HS-27A (cell line): Measurements from ENCODE around the gene STAMBP.
A peak's percentile ranks its signal among the peaks of the same experiment; 100 is the strongest.
"Not testable (repeated sequence)": the region's sequence is repeated elsewhere in the genome, so short reads cannot be mapped to it uniquely, and the experiment has no call there.

ENCODE experiments used
- DNase-seq: peaks from one replicate; pipeline ENCODE4 v3.0.0-alpha.2; 2012; ENCODE audit warnings: low read depth, missing footprints

The STAMBP gene

GRCh38 chr2:73828818-73829570 is at the start of gene STAMBP:
TSS of gene STAMBP (plus strand) at chr2:73828961. CDS start at chr2:73830857, 1,896 bp downstream.
- peak; percentile 92 for DNase-seq

GRCh38 chr2:73779467-73780236 is 49.1 kb upstream of the STAMBP start, which contains the start of gene DUSP11:
TSS of gene DUSP11 (minus strand) at chr2:73780103. CDS start at chr2:73779974, 129 bp downstream.
- peak; percentile 64 for DNase-seq

- DNase-seq, result no peak
Observed at GRCh38 chr2:73780237-73780582, 48.6 kb upstream of the STAMBP start.

GRCh38 chr2:73783402-73783801 is 45.4 kb upstream of the STAMBP start:
- not testable (repeated sequence) for DNase-seq

- DNase-seq, result not testable (repeated sequence)
Observed at GRCh38 chr2:73783883-73784282, 44.9 kb upstream of the STAMBP start, which contains the start of gene C2orf78. TSS of gene C2orf78 (plus strand) at chr2:73784183. CDS start at chr2:73784310, 127 bp downstream.

GRCh38 chr2:73811878-73812277 is 16.9 kb upstream of the STAMBP start:
- DNase-seq, result no peak

- DNase-seq, result no peak
Observed at GRCh38 chr2:73812635-73813034, 16.1 kb upstream of the STAMBP start.

GRCh38 chr2:73818296-73818695 is 10.5 kb upstream of the STAMBP start:
- DNase-seq, result no peak

GRCh38 chr2:73821227-73821626 is 7.5 kb upstream of the STAMBP start:
- DNase-seq, result no peak

- DNase-seq, result no peak
Observed at GRCh38 chr2:73821669-73822068, 7.1 kb upstream of the STAMBP start.

- DNase-seq, result no peak
Observed at GRCh38 chr2:73822276-73822675, 6.5 kb upstream of the STAMBP start.

GRCh38 chr2:73822991-73823390 is 5.8 kb upstream of the STAMBP start:
- DNase-seq, result no peak

- no peak for DNase-seq
Observed at GRCh38 chr2:73823416-73823815, 5.3 kb upstream of the STAMBP start.

- DNase-seq, result peak; percentile 49
Observed at GRCh38 chr2:73823916-73824523, 4.7 kb upstream of the STAMBP start.

GRCh38 chr2:73825408-73825807 is 3.4 kb upstream of the STAMBP start:
- no peak for DNase-seq

- DNase-seq, result no peak
Observed at GRCh38 chr2:73827018-73827417, 1.7 kb upstream of the STAMBP start.

GRCh38 chr2:73827660-73828388 is 937 bp upstream of the STAMBP start:
- DNase-seq, result no peak

- no peak for DNase-seq
Observed at GRCh38 chr2:73828389-73828817, 358 bp upstream of the STAMBP start.

- peak; percentile 72 for DNase-seq
Observed at GRCh38 chr2:73830871-73831401, 2.2 kb downstream of the STAMBP start.

GRCh38 chr2:73832930-73833329 is 4.2 kb downstream of the STAMBP start:
- no peak for DNase-seq

GRCh38 chr2:73836141-73836943 is 7.6 kb downstream of the STAMBP start:
- DNase-seq, result no peak
